ENCODE data around the gene RORB. TPM values are rescaled to one million over a fixed set of nuclear protein-coding genes. Genes with fewer than 3 reads are reported as not detected.

Gene RORB
- polyA plus RNA-seq, 4 donors = 0.11 to 0.18 (median 0.16) TPM

DNA sequence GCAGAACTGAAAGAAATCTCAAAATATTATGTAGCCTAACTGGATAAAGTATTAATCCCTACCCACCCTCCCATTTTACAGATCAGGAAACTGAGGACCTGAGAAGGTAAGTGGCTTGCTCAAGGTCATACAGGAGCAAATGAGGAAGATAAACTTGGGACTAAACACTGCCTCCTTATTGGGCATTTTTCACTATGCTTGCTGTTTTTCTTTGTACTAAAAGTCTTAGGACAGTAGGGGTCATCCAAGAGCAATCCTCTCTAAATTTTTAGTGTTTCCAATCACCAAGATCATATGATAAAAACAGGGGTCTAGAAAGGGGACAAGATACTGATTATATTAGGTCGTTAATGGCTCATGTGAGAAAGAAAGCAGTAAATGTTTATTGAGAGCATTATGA, 80.8 kb downstream of the RORB start:
- no peak for DNase-seq (ENCODE audit: low read depth in 4 of 4, low spot score in 3 of 4)

DNA sequence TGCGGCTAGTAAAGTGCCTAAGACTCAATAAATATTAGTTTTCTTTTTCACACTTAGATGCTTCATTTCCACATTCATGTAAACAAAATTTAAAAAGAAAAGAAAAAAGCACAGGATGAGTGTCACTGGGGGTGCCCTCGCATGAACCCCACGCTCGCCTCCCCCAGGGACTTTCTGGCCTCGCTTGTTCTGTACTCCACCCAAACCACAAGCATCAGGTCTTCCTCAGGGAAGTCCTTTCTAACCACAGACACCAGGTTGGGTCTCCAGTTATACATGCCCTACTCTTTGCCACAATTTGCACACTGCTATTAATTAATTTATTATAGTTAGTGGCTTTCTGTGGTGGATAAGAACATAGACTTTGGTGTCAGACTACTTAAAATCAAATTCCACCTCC, 92.4 kb downstream of the RORB start:
- DNase-seq (ENCODE audit: low read depth in 4 of 4, low spot score in 3 of 4) = no peak

DNA sequence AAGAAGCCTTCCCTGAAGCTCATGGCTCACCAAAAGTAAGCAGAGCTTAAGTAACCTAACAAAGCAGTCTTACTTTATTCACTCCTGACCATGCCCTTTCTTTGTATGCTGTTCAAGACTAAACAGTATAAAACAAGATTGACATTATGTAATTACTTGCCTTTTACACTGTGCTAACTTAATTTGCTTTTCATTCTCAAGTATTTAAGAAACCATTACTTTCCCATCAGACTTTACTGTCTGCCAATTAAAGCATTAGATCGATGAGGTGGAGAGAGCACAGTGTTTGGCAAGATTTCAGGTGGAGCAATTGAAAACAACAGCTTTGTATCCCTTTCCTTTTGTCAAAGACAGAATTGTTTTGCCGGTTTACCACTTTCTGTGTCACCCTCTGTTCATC, 98.2 kb downstream of the RORB start:
- DNase-seq (ENCODE audit: low read depth in 4 of 4, low spot score in 3 of 4) = no peak

DNA sequence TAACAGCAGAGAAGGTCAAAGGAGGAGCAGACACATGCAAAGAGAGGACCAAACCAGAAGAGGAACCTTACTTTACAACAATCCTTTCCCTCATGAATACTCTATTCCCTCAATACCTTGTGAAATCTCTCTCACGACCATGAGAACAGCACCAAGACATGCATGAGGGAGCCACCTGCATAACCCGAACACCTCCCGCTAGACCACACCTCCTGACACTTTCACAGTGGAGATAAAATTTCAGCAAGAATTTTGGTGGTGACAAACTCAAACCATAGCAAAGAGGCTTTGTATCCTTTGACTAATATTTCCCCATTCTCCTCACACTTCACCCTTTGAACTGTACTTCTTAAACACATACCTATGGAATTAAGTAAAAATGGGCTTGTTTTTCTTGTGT, 101.7 kb downstream of the RORB start:
- DNase-seq (ENCODE audit: low read depth in 4 of 4, low spot score in 3 of 4) = no peak

DNA sequence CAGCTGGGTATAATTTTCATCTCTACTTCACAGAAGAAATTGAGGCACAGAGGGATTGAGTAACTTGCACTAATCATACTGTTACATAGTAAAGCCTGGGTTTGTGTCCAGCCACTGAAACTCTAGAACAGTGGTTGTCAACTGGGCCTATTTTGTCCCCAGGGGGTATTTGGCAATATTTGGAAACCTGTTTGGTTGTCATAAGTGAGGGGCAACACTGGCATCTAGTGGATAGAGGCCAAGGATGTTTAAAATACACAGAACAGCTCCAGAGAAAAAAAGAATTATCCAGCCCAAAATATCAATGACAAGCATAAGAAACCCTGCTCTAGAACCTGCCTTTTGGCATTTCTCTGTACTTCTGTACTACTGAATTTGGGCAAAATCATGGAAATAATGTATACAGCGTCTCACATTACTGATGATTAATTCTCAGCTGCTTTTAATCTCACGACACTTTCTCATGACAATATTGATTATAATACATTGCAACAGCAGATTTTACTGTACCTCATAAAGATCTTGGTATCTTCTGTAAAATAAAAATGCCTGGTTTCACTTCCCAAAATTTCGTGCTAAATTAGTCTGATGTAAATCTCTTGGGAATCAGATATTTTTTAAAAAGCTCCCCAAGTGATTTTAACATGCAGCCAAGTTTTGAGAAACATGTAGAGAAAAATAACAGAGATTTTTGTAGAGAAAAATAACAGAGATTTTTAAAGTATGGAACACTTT, 112.7 kb downstream of the RORB start:
- DNase-seq (ENCODE audit: low read depth in 4 of 4, low spot score in 3 of 4) = no peak

DNA sequence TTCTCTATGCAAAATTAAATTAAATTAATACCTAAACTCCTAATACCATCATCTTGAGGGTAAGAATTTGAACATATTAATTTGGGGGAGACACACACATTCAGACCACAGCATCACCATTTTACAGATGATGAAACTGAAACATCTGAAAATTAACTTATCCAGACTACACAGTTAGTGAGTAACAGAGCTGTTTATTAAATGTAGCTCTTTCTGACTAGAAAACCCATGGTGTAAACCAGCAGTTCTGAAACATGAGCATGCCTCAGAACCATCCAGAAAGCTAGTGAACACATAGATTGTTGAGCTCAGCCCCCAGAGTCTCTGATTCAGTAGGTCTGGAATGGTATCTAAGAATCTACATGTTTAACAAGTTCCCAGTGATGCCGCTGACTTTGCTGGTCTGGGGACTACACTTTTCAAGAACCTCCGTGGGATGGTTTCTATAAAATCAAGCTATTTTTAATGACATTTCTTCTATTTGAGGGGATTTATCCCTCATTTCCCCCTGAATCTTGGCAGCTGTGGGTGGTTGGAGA, 113.5 kb downstream of the RORB start:
- DNase-seq (ENCODE audit: low read depth in 4 of 4, low spot score in 3 of 4) = no peak

DNA sequence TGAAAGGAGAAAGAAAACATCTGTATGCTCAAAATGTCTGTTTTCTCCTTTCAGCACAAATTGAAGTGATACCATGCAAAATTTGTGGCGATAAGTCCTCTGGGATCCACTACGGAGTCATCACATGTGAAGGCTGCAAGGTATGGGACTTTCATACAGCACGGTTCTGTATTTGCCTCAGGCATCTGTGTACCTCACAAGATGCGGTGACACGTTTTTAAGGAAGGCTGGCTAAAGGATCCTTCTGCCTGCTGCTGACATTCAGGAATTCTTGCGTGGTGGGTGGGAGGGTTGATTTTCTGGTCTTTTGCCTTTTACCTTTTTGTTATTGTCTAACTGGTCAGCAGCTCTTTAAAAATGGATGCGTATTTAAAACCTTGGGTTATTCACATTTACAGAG, 133.1 kb downstream of the RORB start:
- no peak for DNase-seq (ENCODE audit: low read depth in 4 of 4, low spot score in 3 of 4)

DNA sequence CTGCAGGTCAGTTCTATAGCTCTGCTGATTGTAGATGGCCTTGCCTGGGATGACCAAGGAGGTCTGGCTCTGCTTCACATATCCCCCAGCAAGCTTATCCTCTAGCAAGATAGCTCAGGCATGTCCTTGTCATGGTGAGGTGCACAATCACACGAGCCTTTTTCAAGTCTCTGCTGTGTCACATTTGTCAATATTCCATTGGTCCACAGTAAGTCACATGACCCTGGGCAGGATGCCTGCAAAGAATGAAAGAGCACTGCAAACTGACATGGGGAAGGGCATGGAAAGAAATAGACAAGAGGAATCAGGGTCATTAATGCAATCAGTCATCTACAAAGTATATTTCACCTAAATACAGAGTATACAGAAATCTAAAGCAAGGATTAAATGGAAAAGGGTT, 142.0 kb downstream of the RORB start:
- DNase-seq (ENCODE audit: low read depth in 4 of 4, low spot score in 3 of 4) = no peak

DNA sequence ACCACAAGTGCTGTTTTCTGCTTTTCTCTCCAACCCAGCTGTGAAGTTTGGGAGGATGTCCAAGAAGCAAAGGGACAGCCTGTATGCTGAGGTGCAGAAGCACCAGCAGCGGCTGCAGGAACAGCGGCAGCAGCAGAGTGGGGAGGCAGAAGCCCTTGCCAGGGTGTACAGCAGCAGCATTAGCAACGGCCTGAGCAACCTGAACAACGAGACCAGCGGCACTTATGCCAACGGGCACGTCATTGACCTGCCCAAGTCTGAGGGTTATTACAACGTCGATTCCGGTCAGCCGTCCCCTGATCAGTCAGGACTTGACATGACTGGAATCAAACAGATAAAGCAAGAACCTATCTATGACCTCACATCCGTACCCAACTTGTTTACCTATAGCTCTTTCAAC, 145.2 kb downstream of the RORB start:
- DNase-seq (ENCODE audit: low read depth in 4 of 4, low spot score in 3 of 4) = no peak

DNA sequence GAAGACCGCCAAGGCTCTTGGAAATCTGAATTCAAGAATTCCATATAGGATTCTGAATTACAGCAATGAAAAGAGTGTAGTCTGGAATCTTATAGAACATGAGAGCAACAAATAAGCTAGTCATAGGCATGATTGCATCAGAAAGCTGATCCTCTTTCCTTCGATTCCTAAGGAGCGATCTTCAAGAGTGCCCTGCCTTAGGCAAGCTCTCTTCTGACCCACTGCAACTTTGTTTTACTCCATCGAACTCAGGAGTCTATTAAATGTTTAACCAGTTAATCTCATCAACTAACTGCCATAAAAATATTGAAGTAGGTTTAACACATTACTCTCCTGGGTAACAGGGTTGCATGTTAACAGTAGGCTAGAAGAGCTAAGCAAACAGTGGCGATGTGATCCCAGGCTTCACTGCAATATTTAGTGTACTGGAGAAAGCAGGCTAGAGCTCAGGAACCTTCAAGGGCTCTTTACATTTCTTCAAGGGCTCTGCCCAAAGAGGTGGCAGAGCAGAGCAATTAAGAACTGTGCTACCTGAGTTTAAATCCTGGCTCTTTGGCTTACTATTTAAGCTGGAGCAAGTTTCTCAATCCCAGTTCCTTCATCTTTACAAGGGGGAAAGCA, 146.3 kb downstream of the RORB start:
- no peak for DNase-seq (ENCODE audit: low read depth in 4 of 4, low spot score in 3 of 4)

DNA sequence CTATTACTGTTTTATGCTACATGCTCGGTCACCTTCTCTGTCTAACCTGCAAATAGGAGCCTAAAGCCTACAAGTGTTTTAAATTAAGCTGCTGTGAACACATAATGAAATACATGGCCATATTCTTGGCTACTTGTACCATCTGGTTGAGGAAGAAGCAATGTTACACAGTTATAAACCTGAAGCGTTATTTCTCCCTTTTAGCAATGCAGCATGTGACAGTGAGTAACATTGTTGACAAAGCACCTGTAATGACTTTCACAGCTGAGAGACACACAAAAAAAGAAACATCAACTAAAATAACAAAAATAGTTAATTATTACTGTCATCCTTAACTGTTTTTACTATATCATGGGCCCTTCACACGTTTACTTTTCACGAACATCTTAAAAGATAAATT, 146.9 kb downstream of the RORB start:
- DNase-seq (ENCODE audit: low read depth in 4 of 4, low spot score in 3 of 4) = no peak

DNA sequence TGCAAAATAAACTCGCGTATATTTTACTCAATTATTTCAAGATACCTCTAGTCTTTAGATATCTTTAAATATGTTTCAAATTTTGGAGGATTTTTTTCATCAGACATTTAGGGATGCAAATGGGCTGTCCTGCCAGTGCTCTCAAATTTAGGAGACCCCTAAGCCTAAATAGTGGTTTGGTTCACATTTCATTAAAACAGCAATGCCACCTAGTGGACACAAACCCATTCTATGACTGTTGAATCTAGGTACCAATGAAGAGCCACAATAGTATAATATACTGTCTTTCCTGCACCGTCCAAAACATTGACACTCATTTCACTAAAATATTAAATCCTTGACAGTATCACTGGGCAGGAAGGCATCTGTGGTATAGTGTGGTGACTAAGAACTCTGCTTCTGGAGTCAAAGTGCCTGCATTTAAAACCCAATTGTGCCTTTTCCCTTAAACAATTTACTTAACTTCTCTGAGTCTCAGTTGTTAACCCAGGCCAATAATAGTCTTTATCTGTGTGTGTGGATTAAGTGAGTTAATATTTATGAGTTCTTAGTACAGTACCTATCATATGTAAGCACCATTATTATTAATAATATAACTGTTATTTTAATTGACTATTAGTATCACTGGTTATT, 148.0 kb downstream of the RORB start:
- DNase-seq (ENCODE audit: low read depth in 4 of 4, low spot score in 3 of 4) = no peak

DNA sequence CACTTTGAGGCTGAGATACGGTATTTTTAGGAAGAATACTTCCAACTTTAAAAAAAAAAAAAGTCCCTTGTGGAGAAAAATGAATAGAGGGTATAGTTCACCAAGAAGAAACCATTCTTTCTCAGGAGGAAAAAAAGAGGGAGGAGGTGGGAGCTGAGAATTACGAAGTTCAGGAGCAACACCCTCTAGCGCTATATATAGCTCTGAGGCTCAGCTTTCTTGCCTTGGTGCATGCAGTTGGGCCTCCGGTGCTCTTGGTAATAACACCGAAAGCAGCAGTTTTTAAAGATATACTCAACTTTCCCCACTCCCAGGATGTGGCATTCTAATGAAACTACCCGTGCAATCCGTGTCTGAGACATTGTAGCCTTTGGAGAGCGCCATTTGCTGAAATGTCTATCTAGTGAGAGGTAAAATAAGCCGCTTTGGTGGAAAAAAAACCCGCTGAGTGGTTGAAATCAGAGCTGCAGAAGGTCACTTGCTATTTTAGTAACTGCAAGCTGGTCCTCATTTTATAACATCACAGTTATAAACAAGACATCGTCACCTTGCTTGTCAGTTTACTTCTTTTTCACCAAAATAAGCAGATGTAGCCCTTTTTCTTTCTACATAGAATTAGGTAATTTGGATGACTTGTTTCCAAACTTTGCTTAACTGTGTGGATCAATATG, 156.4 kb downstream of the RORB start:
- DNase-seq (ENCODE audit: low read depth in 4 of 4, low spot score in 3 of 4) = no peak

DNA sequence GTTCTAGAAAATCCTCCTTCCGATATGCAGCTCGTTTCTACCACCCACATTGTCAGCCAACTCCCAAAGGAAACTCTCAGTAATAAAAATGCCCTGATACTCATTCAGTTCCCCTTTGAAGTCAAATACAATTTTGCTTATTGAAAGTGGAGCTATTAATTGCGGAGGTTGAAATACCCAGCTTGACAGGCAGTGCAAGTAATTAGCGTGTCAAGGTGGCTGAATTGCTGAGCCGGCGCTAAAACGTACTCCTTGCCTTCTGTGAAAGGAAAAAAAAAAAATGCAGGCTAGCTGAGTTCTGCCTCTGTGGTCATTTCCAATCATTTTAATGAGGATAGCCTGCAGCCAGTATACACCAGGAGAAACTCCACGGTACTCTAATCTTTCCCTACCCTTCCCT, 165.5 kb downstream of the RORB start:
- no peak for DNase-seq (ENCODE audit: low read depth in 4 of 4, low spot score in 3 of 4)

DNA sequence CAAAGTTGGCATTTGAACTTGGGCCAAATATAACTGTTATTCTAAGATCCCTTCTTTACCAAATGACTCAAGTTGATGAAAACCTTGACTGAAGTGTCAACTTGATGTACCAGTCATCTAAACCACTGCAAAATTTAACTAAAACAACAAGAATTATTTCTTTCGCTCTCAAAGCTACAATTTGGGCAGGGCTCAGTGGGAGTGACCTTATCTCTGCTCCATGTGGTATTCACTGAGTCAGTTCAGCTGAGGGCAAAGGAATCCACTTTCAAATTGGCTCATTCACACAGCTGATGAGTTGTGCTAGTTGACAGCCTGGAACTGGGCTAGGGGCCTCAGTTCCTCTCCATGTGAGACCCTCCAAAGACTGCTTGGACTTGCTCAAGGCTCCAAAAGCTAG, 166.3 kb downstream of the RORB start:
- no peak for DNase-seq (ENCODE audit: low read depth in 4 of 4, low spot score in 3 of 4)

DNA sequence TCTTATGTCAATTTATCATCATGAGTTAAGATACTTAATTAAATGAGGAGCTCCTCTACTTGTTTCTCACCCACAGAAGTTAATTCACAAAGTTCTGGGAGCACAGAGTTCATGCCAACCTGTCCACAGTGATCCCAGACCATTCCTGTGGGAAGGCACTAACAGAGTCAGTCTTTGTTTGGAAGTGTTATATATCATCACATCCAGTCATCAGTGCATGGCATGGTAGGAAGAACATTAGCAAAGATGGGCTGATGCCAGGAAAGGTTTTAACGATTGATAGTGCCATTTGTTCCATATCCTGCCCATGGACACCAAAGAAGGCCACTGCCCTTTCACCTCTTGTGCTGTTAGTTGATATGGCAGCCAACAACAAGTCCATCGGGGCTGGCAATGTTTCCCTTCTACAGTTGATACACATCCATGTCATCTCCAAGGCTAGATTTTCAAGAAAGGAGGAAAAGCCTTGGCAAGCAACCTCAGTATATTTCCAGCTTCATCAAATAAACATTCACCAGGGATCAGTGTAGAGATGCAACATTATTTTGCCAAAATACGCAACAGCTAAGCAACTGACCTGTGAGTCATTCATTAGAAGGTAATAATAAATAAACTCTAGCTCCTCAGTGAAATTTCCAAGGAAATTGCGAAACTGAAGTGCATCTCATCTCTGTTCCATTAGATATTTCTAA, 169.6 kb downstream of the RORB start:
- DNase-seq (ENCODE audit: low read depth in 4 of 4, low spot score in 3 of 4) = no peak

DNA sequence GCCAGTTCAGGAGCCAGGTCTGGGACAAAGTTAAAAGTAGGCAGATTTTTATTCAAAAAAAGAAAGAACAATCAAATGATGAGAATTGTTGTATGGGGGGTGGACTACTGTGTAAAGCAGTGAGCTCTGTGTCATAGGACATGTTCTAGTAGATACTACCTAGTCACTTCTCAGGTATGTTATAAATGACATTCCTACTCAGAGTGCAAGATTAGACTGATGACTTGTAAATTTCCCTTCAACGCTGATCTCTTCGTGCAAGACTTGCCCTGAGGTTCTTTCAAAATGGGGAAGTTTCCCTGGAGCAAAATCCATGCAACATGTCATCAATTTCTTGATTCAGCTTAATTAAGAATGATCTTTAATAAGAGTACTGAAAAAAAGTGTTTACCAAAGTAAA, 175.1 kb downstream of the RORB start:
- DNase-seq (ENCODE audit: low read depth in 4 of 4, low spot score in 3 of 4) = no peak

DNA sequence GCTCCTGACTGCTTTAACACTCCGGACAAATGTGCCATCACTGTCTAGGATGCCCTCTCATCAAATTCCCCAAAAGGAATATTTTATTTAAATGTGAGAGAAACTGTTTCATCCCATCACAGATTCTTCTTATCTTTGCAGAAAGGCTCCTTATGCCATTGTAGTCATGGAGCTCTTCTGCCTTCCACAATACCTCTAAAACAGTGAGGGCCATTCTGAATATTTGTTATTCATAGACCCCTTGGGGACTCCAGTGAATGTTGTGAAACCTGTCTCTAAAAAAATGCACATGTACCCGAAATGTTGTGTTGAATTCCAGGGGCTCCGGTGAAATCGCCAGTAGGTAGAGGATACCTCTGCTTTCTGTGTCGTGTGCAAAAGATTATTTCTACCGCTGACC, 176.9 kb downstream of the RORB start:
- DNase-seq (ENCODE audit: low read depth in 4 of 4, low spot score in 3 of 4) = no peak

DNA sequence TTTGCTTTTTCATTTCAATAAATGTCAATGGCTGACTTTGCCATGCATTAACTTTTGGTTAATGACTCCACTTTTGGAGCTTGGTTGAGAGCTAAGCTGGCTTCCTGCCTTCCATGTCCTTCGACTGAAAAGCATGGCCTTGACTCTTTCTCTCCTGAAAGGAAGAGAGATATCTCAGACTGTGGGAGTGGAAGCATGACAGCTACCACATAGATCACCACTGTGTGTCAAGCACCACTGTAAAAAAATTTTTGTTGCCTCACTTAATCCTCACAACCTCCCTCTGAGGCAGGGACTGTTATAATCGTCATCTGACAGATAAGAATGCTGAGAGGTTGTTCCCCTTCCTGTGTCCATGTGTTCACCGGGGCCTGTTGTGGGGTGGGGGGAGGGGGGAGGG, 184.8 kb downstream of the RORB start:
- DNase-seq (ENCODE audit: low read depth in 4 of 4, low spot score in 3 of 4) = no peak

DNA sequence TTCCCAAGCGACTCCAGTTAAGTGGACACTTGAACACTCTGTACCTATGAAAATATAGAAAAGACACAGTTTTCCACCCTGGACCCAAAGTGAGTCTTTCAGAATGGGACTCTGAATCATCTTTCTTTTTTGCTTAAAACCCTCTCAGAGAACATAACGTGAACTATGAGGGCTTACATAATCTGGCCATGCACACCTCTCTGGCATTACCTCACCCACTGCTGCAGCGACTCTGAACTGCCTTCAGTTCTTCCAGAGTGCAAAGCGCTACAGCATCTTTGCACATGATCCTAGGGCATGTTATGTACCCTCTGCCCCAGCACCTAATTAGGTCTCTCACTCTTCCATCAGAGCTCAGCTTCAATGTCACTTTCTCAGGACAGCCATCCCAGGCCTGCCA, 186.2 kb downstream of the RORB start:
- DNase-seq (ENCODE audit: low read depth in 4 of 4, low spot score in 3 of 4) = no peak

DNA sequence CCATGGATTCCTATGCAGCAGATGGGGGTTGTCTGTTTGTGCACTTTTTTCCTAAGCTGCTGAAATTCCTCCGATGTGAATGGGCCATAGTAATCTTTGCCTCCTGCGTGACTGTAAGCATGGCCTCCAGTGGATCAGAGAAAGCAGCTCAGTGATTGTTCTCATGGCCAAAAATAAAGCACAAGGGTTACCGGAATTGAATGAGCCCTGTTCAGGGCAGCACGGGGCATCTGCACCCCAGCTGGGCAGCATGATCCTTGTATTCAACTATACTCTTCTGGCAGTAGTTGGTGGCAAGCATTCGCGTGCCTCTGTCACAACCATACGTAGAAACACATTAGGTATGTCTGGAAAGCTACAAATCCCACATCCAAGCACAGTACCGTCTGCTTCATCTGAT, 193.9 kb downstream of the RORB start:
- DNase-seq (ENCODE audit: low read depth in 4 of 4, low spot score in 3 of 4) = no peak
